Ishikawa (cell line): ENCODE results near the gene TRIM15.

Source experiments
- CEBPB ChIP-seq: IDR thresholded peaks from 2 replicates; pipeline ENCODE4 v1.6.1; 2012
- CREB1 ChIP-seq: IDR thresholded peaks from 2 replicates; pipeline ENCODE4 v1.6.1; 2012; ENCODE audit warnings: low read depth
- EGR1 ChIP-seq: IDR thresholded peaks from 2 replicates; pipeline ENCODE4 v1.6.1; 2012
- EP300 ChIP-seq: IDR thresholded peaks from 2 replicates; pipeline ENCODE4 v1.6.1; 2012; ENCODE audit warnings: borderline replicate concordance
- FOXM1 ChIP-seq: IDR thresholded peaks from 2 replicates; pipeline ENCODE4 v1.6.1; 2012; ENCODE audit warnings: low read depth, borderline replicate concordance
- NFIC ChIP-seq: IDR thresholded peaks from 2 replicates; pipeline ENCODE4 v1.6.1; 2012
- RAD21 ChIP-seq: IDR thresholded peaks from 2 replicates; pipeline ENCODE4 v1.6.1; 2012; ENCODE audit warnings: low read depth
- TAF1 ChIP-seq: IDR thresholded peaks from 2 replicates; pipeline ENCODE4 v1.6.1; 2012; ENCODE audit warnings: low read depth, mild to moderate bottlenecking
- TCF12 ChIP-seq: IDR thresholded peaks from 2 replicates; pipeline ENCODE4 v1.6.1; 2012; ENCODE audit warnings: low read depth
- TEAD4 ChIP-seq: IDR thresholded peaks from 2 replicates; pipeline ENCODE4 v1.6.1; 2012
- YY1 ChIP-seq: IDR thresholded peaks from 2 replicates; pipeline ENCODE4 v1.6.1; 2012; ENCODE audit warnings: low read depth
- ZBTB7A ChIP-seq: IDR thresholded peaks from 2 replicates; pipeline ENCODE4 v1.6.1; 2012; ENCODE audit warnings: low read depth
- TF ChIP-seq, protein P1 (sequence below): IDR thresholded peaks from 2 replicates; pipeline ENCODE4 v1.6.1; 2012
- TF ChIP-seq, protein P2 (sequence below): IDR thresholded peaks from 2 replicates; pipeline ENCODE4 v1.6.1; 2012
- TF ChIP-seq, protein P3 (sequence below): IDR thresholded peaks from 2 replicates; pipeline ENCODE4 v1.6.1; 2012; ENCODE audit warnings: low read depth, mild to moderate bottlenecking

TRIM15 gene

DNA sequence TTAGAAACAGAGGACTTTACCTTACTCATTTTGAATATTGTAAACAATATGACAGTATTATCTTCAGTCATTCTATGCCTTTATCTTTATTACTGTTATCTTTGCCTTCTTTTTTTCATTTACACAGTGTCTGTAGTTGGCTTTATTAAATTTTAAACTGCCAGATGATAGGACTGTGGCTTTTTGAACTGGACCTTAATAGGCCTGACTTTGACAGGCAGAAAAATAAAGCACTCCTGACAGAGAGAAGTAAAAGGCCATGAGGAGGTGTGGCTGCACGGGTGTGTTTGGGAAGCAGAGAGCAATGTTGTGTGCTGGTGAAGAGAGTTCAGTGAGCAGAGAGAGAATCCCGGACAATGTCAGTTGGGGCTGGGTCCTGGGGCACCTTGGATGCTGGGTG lies 19.6 kb upstream of the TRIM15 start:
- no peak for TF ChIP-seq FOXM1
- TF ChIP-seq EP300, result no peak
- TF ChIP-seq TCF12, result no peak
- no peak for TF ChIP-seq CEBPB
- no peak for TF ChIP-seq CREB1
- TF ChIP-seq YY1, result no peak
- no peak for TF ChIP-seq ZBTB7A
- TF ChIP-seq, protein P1, sequence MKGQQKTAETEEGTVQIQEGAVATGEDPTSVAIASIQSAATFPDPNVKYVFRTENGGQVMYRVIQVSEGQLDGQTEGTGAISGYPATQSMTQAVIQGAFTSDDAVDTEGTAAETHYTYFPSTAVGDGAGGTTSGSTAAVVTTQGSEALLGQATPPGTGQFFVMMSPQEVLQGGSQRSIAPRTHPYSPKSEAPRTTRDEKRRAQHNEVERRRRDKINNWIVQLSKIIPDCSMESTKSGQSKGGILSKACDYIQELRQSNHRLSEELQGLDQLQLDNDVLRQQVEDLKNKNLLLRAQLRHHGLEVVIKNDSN, result no peak
- TF ChIP-seq NFIC, result no peak
- TF ChIP-seq, protein P2, sequence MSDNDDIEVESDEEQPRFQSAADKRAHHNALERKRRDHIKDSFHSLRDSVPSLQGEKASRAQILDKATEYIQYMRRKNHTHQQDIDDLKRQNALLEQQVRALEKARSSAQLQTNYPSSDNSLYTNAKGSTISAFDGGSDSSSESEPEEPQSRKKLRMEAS, result no peak
- TF ChIP-seq TEAD4, result no peak
- TF ChIP-seq TAF1, result no peak
- TF ChIP-seq, protein P3, sequence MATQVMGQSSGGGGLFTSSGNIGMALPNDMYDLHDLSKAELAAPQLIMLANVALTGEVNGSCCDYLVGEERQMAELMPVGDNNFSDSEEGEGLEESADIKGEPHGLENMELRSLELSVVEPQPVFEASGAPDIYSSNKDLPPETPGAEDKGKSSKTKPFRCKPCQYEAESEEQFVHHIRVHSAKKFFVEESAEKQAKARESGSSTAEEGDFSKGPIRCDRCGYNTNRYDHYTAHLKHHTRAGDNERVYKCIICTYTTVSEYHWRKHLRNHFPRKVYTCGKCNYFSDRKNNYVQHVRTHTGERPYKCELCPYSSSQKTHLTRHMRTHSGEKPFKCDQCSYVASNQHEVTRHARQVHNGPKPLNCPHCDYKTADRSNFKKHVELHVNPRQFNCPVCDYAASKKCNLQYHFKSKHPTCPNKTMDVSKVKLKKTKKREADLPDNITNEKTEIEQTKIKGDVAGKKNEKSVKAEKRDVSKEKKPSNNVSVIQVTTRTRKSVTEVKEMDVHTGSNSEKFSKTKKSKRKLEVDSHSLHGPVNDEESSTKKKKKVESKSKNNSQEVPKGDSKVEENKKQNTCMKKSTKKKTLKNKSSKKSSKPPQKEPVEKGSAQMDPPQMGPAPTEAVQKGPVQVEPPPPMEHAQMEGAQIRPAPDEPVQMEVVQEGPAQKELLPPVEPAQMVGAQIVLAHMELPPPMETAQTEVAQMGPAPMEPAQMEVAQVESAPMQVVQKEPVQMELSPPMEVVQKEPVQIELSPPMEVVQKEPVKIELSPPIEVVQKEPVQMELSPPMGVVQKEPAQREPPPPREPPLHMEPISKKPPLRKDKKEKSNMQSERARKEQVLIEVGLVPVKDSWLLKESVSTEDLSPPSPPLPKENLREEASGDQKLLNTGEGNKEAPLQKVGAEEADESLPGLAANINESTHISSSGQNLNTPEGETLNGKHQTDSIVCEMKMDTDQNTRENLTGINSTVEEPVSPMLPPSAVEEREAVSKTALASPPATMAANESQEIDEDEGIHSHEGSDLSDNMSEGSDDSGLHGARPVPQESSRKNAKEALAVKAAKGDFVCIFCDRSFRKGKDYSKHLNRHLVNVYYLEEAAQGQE, result no peak

DNA sequence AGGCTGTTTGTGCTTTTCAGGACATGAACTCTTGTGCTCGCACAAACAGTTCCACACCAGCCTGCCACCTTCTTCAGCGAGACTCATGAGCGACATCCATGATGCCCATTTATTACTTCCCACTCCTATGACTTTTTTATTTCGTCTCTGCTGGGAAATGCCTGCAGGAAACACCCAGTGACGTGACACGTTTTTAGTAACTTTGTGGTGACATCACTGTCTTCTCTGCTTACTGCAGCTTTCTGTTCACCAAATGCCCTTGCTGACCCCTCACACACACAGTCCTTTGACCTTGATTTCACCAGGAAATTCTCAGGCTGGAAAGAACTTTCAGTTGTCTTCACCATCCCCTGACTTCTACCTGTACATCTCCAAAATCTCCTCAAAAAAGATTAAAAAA lies 18.5 kb upstream of the TRIM15 start:
- no peak for TF ChIP-seq ZBTB7A
- TF ChIP-seq TAF1, result no peak
- TF ChIP-seq TCF12, result no peak
- no peak for TF ChIP-seq YY1
- TF ChIP-seq, protein P3, result no peak
- TF ChIP-seq, protein P2, result no peak
- no peak for TF ChIP-seq FOXM1
- TF ChIP-seq EP300, result no peak
- no peak for TF ChIP-seq CEBPB
- no peak for TF ChIP-seq RAD21
- TF ChIP-seq, protein P1, result no peak
- TF ChIP-seq NFIC, result no peak
- TF ChIP-seq CREB1, result no peak

DNA sequence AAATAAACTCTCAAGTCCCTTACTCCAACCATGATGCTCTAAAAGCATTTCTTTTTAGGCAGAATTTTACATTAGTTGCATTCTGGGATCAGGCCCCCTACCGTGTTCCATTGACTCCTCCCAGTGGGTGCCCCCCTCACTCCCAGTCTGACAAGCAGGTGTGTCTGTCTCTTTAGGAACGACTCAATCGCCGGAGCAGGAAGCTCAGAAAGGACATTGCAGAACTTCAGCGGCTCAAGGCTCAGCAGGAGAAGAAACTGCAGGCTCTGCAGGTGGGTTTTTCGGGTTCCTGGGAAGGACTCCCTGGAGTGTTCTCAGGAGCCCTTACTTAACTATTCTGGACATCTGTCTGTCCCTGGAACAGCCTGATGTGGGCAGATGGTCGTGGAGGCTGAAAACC lies 17.5 kb upstream of the TRIM15 start:
- TF ChIP-seq TAF1, result no peak
- TF ChIP-seq CREB1, result no peak
- TF ChIP-seq, protein P3, result no peak
- TF ChIP-seq YY1, result no peak
- TF ChIP-seq, protein P1, result no peak
- TF ChIP-seq RAD21, result no peak
- TF ChIP-seq TCF12, result no peak
- TF ChIP-seq ZBTB7A, result no peak
- no peak for TF ChIP-seq EP300
- TF ChIP-seq, protein P2, result no peak
- no peak for TF ChIP-seq CEBPB
- TF ChIP-seq FOXM1, result no peak

DNA sequence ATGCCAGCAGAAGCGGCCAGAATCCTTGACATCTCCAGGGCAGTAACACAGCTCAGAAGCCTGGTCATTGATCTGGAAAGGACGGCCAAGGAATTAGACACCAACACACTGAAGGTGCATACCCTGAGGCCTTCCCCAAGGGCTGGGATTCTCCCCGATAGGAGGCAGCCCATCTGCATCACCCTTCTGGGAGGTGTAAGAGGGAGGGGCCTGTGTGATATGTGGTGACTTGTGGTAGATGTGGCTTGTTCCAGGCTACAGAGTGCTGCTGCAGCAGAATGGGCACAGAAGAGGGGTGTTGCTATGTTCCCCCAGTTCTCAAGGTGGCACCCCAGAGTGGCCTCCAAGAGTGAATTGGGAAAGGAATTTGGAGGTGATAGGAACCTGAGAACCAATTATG lies 16.2 kb upstream of the TRIM15 start:
- TF ChIP-seq EP300 (no peak), CREB1 (no peak), TCF12 (no peak), FOXM1 (no peak), RAD21 (no peak), EGR1 (no peak), TEAD4 (no peak), YY1 (no peak)
- TF ChIP-seq, protein P3, result no peak
- TF ChIP-seq, protein P2, result no peak
